Measurements from ENCODE around the gene PRPF38A.
"Not testable (repeated sequence)": the region's sequence is repeated elsewhere in the genome, so short reads cannot be mapped to it uniquely, and the experiment has no call there.

The PRPF38A gene

GRCh38 chr1:52404116-52404974 lies at the start of gene PRPF38A, which contains the start of gene ORC1:
Gene PRPF38A, plus strand, starts transcription at chr1:52404602. Its CDS starts 148 bp downstream, at chr1:52404750.
Gene ORC1, minus strand, starts transcription at chr1:52404423. Its CDS starts 2,200 bp downstream, at chr1:52402223.
- in situ Hi-C loops (cut with HindIII; ENCODE audit: low sequenced_read_pairs) = no loop called here

- in situ Hi-C loops (cut with HindIII; ENCODE audit: low sequenced_read_pairs) = no loop called here
These were observed 49.0 kb upstream of the PRPF38A start for GRCh38 chr1:52355436-52355835.

- in situ Hi-C loops (cut with HindIII; ENCODE audit: low sequenced_read_pairs) = no loop called here
These were observed 48.4 kb upstream of the PRPF38A start for GRCh38 chr1:52355847-52356505.

- in situ Hi-C loops (cut with HindIII; ENCODE audit: low sequenced_read_pairs) = no loop called here
These were observed 47.5 kb upstream of the PRPF38A start for GRCh38 chr1:52356818-52357355.

DNA sequence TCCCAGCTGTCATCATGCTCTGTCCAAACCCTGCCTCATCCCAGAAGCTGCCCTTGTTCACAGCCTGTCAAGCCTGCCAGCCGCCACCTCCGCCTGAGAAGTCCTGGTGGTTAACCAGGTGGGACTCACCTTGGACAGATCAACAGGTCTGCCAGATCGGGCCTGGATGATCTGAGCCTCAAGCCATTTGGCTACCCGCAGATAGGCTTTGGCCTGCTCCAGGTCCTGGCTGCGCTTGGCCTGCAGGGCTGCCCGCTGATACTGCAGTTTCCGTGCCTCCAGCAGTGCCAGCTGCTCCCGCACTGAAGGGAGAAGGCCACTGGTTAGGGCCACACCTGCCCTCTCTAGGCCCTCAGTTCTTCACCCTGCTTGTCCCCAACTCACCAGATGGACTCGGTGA lies 47.0 kb upstream of the PRPF38A start:
- in situ Hi-C loops (cut with HindIII; ENCODE audit: low sequenced_read_pairs) = no loop called here

DNA sequence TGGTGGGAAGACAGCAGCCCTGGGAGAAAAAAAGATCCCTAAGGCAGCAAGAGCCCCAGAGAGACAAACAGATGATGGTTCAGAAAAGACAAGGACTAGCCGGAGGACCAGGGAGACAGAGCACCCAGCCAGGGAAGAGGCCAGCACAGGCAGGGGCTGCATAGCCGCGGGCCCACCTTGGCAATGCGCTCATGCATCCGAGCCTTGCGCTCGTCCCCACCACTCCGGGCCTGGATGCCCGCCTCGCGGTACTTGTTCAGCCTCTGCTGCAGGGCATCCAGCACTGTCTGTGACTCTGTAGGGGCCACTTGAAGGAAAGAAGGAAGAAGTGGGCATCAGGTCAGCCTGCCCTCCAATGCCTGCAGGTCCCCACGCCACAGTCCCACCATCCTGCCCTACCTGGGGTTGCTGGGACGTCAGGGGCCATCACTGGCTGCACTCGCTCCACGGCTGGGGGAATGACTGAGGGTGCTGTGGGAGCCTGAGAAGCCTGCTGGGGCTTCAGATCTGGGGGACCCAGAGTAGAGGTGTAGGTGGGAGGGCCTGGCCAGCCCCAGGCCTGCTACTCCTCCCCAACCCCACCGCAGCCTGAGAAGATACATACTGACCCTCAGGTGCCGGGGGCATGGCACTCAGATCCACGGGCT lies 45.4 kb upstream of the PRPF38A start:
- in situ Hi-C loops (cut with HindIII; ENCODE audit: low sequenced_read_pairs) = no loop called here

DNA sequence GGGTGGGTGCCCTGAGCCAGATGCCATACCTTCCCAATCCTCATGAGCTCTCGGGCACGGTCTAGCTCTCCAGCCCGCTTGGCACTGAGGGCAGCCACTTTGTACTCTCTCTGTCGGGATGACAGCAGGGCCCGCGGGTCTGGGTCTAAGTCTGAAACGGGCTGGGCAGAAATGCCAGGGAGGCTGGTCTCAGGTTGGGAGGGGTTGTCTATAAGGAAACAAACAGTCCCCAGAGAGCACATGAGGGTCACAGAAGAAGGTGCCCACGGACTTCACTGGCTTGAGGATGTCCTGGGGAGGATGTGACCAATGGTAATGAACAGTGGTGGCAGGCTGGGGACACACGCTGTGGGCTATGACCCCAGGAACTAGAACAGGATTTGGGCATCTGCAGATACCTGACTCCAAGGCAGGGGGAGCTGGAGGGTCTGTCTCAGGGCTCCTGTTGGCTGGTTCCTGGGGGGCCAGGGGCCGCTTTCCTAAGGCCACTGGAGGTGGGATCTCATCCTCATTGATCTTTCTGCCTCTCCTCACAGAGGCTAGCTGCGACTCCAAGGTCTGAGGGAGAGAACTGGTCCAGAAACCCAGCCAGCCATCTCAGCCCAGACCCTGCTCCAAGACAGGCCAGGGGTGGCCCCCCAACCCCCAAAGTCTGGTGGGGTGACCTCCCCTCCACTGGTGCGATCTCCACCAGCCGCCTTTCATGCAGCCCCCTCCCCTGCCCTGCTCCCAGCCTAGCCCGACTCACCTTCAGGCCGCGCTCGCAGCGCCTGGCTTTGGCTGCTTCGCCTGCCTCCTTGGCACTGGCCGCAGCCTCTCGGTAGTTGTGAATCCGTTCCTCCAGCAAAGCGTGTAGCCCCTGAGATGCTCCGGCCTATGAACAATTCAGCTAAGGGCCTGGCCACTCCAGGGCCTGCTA lies 44.5 kb upstream of the PRPF38A start:
- in situ Hi-C loops (cut with HindIII; ENCODE audit: low sequenced_read_pairs) = no loop called here

DNA sequence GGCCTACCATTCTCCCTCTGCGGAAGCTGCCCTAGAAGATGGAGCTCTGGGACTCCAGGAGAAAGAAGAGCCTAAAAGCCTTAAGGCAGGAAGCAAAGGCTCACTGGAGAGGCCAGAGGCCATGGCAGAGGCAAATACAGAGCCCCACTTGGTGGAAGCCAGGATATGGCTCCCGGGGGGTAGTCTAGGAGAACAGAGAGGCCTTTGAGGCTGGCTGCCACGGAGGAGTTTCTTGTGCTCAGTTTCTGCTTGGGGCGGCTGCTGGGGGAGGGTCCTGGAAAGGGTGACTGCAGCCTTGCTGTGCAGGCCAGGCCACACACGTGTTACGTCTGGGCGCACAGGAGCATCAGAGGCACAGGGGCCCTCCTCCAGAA lies 43.8 kb upstream of the PRPF38A start:
- in situ Hi-C loops (cut with HindIII; ENCODE audit: low sequenced_read_pairs) = no loop called here

DNA sequence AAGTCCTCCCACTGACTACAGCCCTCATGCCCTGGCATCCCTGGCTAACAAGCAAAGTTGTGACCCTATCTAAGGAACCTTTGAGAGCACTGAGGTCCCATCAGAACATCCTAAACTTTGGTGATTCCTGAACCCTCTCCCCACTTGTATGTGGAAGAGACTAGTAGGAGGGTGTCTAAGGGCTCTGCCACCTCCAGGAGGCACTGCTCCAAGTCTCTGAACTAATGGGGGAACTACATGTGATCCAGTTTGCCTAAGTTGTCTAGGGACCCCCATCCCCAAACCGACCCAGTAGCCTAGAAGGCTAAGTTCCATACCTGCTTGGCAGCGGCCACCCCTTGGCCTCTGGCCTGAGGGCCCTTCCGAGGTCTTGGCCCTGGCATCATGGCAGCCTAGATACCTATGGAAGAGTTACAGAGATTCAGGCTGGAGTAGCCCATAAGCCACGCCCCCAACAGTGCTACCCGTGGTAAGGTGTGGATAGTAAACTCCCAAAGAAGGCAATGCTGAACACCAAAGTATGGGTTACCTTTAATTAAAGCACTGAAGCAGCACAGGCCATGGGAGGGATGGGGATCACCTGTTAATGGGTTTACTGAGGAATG lies 40.1 kb upstream of the PRPF38A start:
- in situ Hi-C loops (cut with HindIII; ENCODE audit: low sequenced_read_pairs) = no loop called here

DNA sequence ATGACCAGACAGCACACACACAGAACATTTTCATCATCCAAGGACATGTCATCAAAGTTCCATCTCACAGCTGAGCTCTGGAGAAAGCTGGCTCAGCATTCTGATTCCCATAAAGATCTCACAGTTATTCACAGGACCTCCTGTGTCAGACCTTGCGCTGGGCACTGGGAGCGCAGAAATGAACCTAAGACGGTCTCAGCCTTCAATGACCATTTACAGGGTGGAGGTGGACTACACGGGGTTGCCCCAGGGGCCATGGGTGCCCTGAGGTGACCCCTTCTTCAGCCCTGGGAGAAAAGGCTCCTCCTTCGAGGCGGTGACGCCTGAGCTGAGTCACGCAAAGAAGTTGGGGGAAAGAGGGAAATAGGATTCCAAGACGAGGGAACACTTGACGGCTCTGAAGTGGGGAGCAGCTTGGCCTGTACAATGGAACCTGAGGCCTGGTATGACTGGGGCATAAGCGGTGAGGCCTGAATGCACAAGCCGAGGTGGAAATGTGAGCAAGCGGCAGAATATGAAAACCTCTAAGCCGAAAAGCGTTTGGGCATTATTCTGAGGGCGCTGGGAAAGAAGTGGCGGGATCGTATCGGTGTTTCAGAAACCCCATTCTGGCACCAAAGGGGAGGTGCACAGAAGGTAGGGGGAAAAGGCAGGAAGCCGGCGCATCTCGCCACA lies 39.2 kb upstream of the PRPF38A start:
- in situ Hi-C loops (cut with HindIII; ENCODE audit: low sequenced_read_pairs) = no loop called here

DNA sequence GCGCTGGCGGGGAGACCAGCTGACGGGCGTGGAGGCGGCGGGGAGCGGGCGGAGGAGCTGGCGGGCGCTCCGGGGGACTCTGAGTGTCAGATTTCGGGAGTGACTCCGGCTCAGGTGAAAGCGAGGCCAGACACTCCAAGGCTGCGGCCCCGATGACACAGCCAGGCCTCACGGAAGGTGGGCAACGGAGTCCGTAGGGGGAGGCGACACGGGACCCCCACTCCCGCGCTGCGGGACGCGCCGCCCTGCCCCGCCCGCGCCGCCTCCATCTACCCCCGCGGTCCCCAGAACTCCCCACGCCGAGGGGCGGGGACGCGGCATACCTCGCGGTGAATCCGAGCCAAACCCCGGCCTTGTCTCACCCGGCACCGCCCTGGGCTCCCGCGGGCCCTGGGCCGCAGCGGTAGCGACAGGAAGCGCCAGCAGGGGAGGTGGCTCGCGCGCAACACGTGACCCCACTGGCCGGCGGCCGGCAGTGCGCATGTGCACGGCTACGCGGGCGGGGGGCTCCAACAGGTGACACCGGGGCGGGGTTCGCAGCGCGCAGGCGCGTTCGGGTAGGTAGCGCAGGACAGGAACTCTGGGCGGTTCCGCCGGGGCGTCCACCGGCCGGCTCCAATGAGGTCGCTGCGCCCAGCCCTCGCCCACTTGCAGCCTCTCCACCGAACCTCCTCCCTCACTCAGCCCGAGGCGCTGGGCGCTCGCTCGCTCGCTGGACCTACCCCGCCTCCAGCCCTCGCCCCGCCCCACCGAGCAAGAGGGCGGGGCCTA lies 38.5 kb upstream of the PRPF38A start, which contains the start of gene CC2D1B:
Gene CC2D1B (minus strand): TSS at position 460 of the 771 bp plus-strand sequence. CDS start 1,585 bp downstream, outside the sequence.
- in situ Hi-C loops (cut with HindIII; ENCODE audit: low sequenced_read_pairs) = no loop called here

- in situ Hi-C loops (cut with HindIII; ENCODE audit: low sequenced_read_pairs) = no loop called here
These were observed 37.9 kb upstream of the PRPF38A start for GRCh38 chr1:52366517-52366827.

DNA sequence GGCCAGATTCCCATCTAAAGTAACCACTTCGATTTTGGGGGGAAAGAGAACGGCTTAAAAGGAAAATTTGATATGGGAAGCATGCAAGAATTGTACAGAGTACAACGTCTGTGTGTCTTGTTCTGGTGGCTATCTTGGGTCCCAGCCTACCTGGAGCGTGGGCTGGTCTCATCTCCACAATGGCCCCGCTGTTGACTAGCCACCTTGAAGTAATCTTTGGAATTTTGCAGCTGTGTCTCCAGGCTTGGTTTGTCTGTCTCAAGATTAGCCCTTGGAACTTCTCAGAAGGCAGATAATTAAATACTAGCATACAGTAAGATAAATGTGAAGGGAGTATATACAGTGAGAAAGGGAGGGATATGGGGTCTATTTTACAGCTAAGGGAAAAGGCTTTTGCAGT lies 37.1 kb upstream of the PRPF38A start:
- in situ Hi-C loops (cut with HindIII; ENCODE audit: low sequenced_read_pairs) = no loop called here

- in situ Hi-C loops (cut with HindIII; ENCODE audit: low sequenced_read_pairs) = no loop called here
These were observed 35.8 kb upstream of the PRPF38A start for GRCh38 chr1:52368383-52369172.

- in situ Hi-C loops (cut with HindIII; ENCODE audit: low sequenced_read_pairs) = not testable (repeated sequence)
These were observed 34.6 kb upstream of the PRPF38A start for GRCh38 chr1:52369851-52370250.

- in situ Hi-C loops (cut with HindIII; ENCODE audit: low sequenced_read_pairs) = no loop called here
These were observed 19.0 kb upstream of the PRPF38A start for GRCh38 chr1:52385376-52385775.

DNA sequence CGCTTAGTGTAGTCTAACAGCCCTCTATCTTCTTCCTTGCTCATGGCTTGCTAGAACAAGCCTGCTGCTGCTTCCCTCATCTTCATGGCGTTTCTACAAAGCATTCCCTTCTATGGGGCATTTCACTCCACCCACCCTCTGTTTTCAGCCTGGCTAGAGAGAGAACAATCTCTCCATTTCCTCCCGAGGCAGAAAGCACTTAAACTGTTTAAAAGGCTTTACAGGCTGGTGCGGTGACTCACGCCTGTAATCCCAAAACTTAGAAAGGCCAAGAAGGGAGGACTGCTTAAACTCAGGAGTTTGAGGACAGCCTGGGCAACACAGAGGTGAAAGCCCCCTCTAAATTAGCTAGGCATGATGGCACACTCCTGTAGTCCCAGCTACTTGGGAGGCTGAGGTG lies 17.9 kb upstream of the PRPF38A start:
- in situ Hi-C loops (cut with HindIII; ENCODE audit: low sequenced_read_pairs) = no loop called here

- in situ Hi-C loops (cut with HindIII; ENCODE audit: low sequenced_read_pairs) = no loop called here
These were observed 11.2 kb upstream of the PRPF38A start for GRCh38 chr1:52393174-52393573.

Data from DLD1 (cell line).